ENCODE measurements around the gene ARL6IP6.
"Not testable (repeated sequence)": the region's sequence is repeated elsewhere in the genome, so short reads cannot be mapped to it uniquely, and the experiment has no call there.

ARL6IP6 gene

DNA sequence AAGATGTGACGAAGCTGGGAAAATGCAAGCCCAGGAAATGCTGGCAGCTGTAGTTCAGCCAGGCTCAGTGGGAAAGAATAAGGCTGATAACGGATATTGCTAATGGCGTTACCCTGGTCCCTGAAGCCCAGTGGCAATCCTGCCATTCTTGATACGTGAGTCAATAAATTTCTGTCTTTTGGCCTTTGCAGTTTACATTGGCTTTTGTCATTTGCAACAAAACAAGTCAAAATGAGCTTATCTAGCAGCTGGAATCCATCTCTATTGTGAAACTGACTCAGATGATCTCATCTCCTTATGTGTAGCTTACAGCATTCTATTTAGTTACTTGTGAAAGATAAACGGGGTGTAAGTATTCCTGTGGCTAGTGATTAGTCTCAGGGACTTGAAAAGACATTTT lies 43.8 kb downstream of the ARL6IP6 start:
- H2AFZ ChIP-seq (ENCODE audit: low read depth, low read length, severe bottlenecking), result no peak overlapping the region
- TF ChIP-seq, protein P1, sequence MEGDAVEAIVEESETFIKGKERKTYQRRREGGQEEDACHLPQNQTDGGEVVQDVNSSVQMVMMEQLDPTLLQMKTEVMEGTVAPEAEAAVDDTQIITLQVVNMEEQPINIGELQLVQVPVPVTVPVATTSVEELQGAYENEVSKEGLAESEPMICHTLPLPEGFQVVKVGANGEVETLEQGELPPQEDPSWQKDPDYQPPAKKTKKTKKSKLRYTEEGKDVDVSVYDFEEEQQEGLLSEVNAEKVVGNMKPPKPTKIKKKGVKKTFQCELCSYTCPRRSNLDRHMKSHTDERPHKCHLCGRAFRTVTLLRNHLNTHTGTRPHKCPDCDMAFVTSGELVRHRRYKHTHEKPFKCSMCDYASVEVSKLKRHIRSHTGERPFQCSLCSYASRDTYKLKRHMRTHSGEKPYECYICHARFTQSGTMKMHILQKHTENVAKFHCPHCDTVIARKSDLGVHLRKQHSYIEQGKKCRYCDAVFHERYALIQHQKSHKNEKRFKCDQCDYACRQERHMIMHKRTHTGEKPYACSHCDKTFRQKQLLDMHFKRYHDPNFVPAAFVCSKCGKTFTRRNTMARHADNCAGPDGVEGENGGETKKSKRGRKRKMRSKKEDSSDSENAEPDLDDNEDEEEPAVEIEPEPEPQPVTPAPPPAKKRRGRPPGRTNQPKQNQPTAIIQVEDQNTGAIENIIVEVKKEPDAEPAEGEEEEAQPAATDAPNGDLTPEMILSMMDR (IDR thresholded peaks at IDR 0.05; ENCODE audit: insufficient read depth, low read length, poor library complexity, severe bottlenecking), result no peak
- H3K36me3 ChIP-seq (ENCODE audit: low read length), result peaks cover 8% of the 10 kb centered on the region
- H3K9me2 ChIP-seq (replicated peaks; ENCODE audit: insufficient read depth, low read length), result no peaks in the 10 kb centered on the region
- no peaks in the 10 kb centered on the region for H3K79me2 ChIP-seq (ENCODE audit: insufficient read depth, low read length)
- H3K27ac ChIP-seq (ENCODE audit: low read depth, low read length), result no peak overlapping the region
- H3F3A ChIP-seq (ENCODE audit: insufficient read depth), result no peaks in the 10 kb centered on the region
- H3K4me3 ChIP-seq (ENCODE audit: insufficient read depth, low read length, poor library complexity, severe bottlenecking), result no peak overlapping the region
- H3K27me3 ChIP-seq (ENCODE audit: low read length), result no peaks in the 10 kb centered on the region
- no peak overlapping the region for H3K4me2 ChIP-seq (ENCODE audit: low read depth, low read length, poor library complexity, severe bottlenecking)
- no peak overlapping the region for H3K9ac ChIP-seq (ENCODE audit: low read length)
- H4K20me1 ChIP-seq (ENCODE audit: low read depth, low read length), result no peaks in the 10 kb centered on the region
- no peaks in the 10 kb centered on the region for H3K9me3 ChIP-seq (ENCODE audit: insufficient read depth, low read length)

DNA sequence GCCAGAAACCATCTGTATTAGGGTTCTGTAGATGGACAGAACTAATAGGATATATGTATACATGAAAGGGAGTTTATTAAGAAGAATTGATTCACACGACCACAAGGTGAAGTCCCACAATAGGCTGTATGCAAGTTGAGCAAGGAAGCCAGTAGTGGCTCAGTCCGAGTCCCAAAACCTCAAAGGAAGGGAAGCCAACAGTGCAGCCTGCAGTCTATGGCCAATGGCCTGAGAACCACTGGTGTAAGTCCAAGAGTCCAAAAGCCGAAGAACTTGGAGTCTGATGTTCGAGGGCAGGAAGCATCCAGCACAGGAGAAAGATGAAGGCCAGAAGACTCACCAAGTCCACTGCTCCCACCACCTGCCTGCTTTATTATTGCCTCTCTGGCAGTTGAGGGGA lies 44.8 kb downstream of the ARL6IP6 start:
- not testable (repeated sequence) for H3K4me2 ChIP-seq (ENCODE audit: low read depth, low read length, poor library complexity, severe bottlenecking); H3K27ac ChIP-seq (ENCODE audit: low read depth, low read length); H3K79me2 ChIP-seq (ENCODE audit: insufficient read depth, low read length); H3K9me2 ChIP-seq (replicated peaks; ENCODE audit: insufficient read depth, low read length); H3K9me3 ChIP-seq (ENCODE audit: insufficient read depth, low read length); H3K9ac ChIP-seq (ENCODE audit: low read length); H3K27me3 ChIP-seq (ENCODE audit: low read length); H3K4me3 ChIP-seq (ENCODE audit: insufficient read depth, low read length, poor library complexity, severe bottlenecking); H2AFZ ChIP-seq (ENCODE audit: low read depth, low read length, severe bottlenecking); H3K36me3 ChIP-seq (ENCODE audit: low read length); H3F3A ChIP-seq (ENCODE audit: insufficient read depth); H4K20me1 ChIP-seq (ENCODE audit: low read depth, low read length)

DNA sequence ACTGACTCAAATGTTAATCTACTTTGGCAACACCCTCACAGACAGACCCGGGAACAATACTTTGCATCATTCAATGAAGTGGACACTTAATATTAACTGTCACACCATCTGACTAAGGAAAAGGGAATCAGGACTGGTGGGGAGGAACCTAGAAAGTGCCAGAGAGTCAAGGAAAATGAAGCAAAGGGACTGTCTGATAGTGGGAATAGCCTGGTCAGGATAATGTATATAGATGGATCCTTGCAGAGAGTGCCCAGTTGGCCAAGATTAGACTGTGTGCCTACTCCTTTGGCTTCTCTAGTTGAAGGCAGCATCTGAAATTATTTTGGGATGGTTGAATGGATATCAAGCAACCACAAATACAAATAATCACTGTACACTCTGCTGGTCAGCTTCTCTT lies 45.2 kb downstream of the ARL6IP6 start:
- H3K4me2 ChIP-seq (ENCODE audit: low read depth, low read length, poor library complexity, severe bottlenecking), result peak overlapping the region; percentile 14
- H3K27me3 ChIP-seq (ENCODE audit: low read length), result no peaks in the 10 kb centered on the region
- H3K9ac ChIP-seq (ENCODE audit: low read length), result no peak overlapping the region
- TF ChIP-seq, protein P1 (IDR thresholded peaks at IDR 0.05; ENCODE audit: insufficient read depth, low read length, poor library complexity, severe bottlenecking), result no peak
- TF ChIP-seq EZH2phosphoT487 (conservative IDR thresholded peaks at IDR 0.05; ENCODE audit: low read length), result no peak
- no peaks in the 10 kb centered on the region for H3K9me3 ChIP-seq (ENCODE audit: insufficient read depth, low read length)
- no peaks in the 10 kb centered on the region for H3K9me2 ChIP-seq (replicated peaks; ENCODE audit: insufficient read depth, low read length)
- no peaks in the 10 kb centered on the region for H3K79me2 ChIP-seq (ENCODE audit: insufficient read depth, low read length)
- no peak overlapping the region for H2AFZ ChIP-seq (ENCODE audit: low read depth, low read length, severe bottlenecking)
- H4K20me1 ChIP-seq (ENCODE audit: low read depth, low read length), result no peaks in the 10 kb centered on the region
- H3F3A ChIP-seq (ENCODE audit: insufficient read depth), result no peaks in the 10 kb centered on the region
- H3K4me3 ChIP-seq (ENCODE audit: insufficient read depth, low read length, poor library complexity, severe bottlenecking), result no peak overlapping the region
- H3K27ac ChIP-seq (ENCODE audit: low read depth, low read length), result no peak overlapping the region
- peaks cover 8% of the 10 kb centered on the region for H3K36me3 ChIP-seq (ENCODE audit: low read length)

DNA sequence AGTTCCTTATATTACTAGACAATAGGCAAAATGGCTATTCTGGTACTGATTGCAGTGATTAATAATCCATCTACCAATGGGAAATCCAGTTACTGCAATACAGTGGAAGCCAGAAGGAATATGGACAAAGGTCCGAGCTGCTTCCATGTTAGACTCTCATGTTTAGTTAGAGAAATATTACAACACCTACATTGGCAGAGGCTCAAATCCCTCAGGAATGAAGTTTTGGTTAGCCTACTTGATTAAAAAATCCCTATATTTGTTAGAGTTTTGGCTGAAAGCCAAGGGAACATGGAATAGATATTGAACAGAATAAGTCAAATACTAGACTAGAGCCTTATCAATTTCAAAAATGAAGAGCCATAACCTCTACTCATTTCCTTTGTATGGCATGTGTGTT lies 48.5 kb downstream of the ARL6IP6 start:
- Histone ChIP-seq H3F3A (ENCODE audit: insufficient read depth) (no peaks in the 10 kb centered on the region), H3K9me2 (replicated peaks; ENCODE audit: insufficient read depth, low read length) (no peaks in the 10 kb centered on the region), H3K36me3 (ENCODE audit: low read length) (peaks cover 4% of the 10 kb centered on the region), H4K20me1 (ENCODE audit: low read depth, low read length) (no peaks in the 10 kb centered on the region), H3K27ac (ENCODE audit: low read depth, low read length) (no peak overlapping the region), H3K4me3 (ENCODE audit: insufficient read depth, low read length, poor library complexity, severe bottlenecking) (no peak overlapping the region), H3K9ac (ENCODE audit: low read length) (no peak overlapping the region), H3K27me3 (ENCODE audit: low read length) (no peaks in the 10 kb centered on the region), H3K79me2 (ENCODE audit: insufficient read depth, low read length) (no peaks in the 10 kb centered on the region), H3K9me3 (ENCODE audit: insufficient read depth, low read length) (no peaks in the 10 kb centered on the region), H3K4me2 (ENCODE audit: low read depth, low read length, poor library complexity, severe bottlenecking) (no peak overlapping the region), H2AFZ (ENCODE audit: low read depth, low read length, severe bottlenecking) (no peak overlapping the region)
- TF ChIP-seq, protein P1 (IDR thresholded peaks at IDR 0.05; ENCODE audit: insufficient read depth, low read length, poor library complexity, severe bottlenecking), result no peak
- no peak for TF ChIP-seq EZH2phosphoT487 (conservative IDR thresholded peaks at IDR 0.05; ENCODE audit: low read length)
